Measurements from ENCODE around the gene SLC16A1.
"Not testable (repeated sequence)": the region's sequence is repeated elsewhere in the genome, so short reads cannot be mapped to it uniquely, and the experiment has no call there.

SLC16A1 gene

DNA sequence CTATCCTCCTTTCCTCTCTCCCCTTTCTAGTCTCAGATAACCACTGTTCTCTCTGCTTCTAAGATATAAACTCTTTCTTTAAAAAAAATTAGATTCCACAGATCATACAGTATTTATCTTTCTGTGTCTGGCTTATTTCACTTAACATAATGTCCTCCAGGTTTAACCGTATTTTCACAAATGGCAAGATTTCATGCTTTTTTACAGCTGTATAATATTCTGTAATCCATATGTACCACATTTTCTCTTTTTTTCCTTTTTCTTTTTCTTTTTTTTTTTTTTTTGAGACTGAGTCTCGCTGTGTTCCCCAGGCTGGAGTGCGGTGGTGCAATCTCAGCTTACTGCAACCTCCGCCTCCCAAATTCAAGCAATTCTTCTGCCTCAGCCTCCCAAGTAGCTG, 5.1 kb upstream of the SLC16A1 start:
- TF ChIP-seq, protein P1, sequence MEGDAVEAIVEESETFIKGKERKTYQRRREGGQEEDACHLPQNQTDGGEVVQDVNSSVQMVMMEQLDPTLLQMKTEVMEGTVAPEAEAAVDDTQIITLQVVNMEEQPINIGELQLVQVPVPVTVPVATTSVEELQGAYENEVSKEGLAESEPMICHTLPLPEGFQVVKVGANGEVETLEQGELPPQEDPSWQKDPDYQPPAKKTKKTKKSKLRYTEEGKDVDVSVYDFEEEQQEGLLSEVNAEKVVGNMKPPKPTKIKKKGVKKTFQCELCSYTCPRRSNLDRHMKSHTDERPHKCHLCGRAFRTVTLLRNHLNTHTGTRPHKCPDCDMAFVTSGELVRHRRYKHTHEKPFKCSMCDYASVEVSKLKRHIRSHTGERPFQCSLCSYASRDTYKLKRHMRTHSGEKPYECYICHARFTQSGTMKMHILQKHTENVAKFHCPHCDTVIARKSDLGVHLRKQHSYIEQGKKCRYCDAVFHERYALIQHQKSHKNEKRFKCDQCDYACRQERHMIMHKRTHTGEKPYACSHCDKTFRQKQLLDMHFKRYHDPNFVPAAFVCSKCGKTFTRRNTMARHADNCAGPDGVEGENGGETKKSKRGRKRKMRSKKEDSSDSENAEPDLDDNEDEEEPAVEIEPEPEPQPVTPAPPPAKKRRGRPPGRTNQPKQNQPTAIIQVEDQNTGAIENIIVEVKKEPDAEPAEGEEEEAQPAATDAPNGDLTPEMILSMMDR (IDR thresholded peaks at IDR 0.05; ENCODE audit: extremely low read depth, missing control alignments): no peak
- DNase-seq (ENCODE audit: low spot score): no peak

DNA sequence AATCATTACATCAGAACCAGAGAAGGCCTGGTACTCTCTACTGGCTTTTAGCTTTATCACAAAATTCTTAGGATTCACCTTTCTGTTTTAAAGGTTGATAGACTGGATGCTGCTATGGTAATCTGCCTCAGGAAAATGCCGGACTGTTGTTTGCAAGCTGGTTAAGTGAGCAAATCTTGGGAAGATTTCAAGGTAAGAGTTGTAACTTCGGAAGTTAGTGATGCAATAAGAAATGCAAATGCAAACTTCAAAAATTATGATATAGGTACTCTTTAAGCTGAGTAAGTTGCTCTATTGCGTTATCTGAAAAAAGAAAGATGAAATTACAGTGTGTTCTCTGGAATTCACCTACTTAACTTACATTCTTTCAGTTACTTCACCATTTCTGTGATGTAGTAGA, 4.4 kb upstream of the SLC16A1 start:
- no peak for DNase-seq (ENCODE audit: low spot score)
- TF ChIP-seq, protein P1 (IDR thresholded peaks at IDR 0.05; ENCODE audit: extremely low read depth, missing control alignments): no peak

DNA sequence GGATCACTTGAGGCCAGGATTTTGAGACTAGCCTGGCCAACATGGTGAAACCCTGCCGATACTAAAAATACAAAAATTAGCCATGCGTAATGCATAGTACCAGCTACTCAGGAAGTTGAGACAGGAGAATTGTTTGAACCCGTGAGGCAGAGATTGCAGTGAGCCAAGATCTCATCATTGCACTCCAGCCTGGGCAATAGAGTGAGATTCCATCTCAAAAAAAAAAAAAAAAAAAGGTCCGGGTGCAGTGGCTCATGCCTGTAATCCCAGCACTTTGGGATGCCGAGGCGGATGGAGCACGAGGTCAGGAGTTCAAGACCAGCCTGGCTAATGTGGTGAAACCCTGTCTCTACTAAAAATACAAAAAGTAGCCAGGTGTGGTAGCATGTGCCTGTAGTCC, 2.2 kb upstream of the SLC16A1 start:
- not testable (repeated sequence) for DNase-seq (ENCODE audit: low spot score)

DNA sequence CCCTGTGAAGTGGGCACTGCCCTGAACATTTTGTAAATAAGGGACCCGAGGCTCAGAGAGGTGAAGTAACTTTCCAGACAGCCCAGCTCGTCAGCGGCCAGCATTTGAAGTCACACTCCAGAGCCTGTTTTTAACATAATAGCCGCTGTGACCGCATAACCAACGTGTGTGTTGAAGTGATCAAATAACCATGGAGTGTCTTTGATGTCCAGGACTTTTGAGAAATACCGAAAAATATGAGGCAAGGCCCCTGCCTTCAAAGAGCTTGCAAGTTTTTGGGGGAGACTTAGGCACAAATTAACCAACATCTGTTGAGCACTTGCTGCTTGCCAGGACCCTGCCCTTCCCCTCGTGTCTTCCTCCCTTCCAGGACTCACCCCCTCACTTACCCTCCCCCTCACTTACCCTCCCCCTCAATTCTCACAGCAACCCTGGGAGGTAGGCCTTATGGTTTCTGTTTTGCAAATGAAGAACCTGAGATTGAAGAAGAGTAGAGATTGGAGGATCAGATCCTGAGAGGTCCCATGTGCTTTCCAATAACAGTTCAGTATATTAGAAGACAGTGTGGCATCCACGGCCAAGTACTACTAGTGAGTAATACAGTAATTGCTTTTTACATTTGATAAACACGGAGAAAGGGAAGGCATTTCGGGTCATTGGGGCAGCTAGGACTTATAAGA, 1.3 kb upstream of the SLC16A1 start:
- DNase-seq (ENCODE audit: low spot score): peak; percentile 86
- TF ChIP-seq, protein P1 (IDR thresholded peaks at IDR 0.05; ENCODE audit: extremely low read depth, missing control alignments): no peak

DNA sequence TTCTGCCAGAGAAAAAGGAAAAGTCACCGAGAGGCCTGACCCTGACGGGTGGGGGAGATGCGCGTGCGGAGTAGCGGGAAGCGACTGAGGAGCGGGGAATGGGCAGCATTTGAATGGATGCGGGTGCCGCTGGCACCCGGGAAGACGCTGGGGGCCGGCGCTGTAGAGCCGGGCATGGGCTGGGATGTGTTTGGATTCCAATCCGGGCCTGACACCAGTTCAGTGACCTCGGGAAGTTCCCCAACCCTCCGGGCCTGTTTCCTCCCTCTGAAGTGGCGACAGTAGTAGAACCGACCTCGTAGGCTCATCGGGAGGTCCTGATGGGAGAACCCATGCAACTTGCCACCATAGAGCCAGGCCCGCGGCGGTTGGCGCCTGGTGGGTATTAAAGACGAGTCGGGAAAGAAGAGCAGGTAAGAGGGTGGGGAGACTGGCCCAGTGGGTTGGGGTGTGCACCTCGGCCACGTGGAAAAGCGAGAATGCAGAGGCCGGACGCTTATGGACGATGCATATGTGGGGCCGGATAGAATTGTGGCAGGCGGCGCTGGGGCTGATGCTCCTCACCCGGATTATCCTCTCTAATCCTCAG, 642 bp upstream of the SLC16A1 start:
- DNase-seq (ENCODE audit: low spot score): no peak

DNA sequence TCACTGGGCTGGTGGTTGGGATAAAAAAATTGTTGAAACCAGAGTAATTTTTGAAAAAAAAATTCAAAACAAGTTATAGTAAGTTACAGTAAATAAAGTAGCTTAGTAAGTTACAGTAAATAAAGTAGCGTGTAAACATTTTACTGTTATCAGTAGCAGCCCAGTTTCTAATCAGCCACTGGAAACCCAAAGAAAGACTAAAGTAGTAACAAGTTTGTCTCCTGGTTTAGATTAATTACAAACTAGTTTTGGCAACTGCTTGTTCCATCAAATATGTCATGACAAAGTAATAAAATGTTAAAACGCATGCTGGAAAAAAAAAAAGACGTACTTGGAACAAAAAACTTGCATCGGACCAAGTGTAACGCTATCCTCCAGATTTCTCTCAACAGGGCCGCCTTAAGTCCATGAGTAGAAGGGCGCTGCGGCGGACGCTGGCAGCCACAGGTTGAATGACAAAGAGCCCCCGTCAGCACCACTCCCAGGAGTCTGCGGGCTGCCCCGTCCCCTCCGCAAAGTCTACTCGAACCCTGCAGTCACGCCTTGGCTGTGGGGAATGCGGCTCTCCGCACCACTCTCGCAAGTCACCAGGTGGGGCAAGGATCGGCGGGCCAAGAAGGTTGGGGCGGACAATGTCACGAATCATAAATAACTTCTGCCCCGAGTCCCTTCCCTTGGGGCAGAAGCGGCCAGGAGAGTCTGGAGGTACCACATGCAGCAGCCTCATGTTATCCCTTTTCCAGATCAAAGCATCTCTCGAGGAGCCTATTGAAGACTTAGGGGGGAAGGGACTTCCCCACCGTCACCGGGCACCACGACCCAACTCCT, 837 bp downstream of the SLC16A1 start:
- peak; percentile 65 for DNase-seq (ENCODE audit: low spot score)
- TF ChIP-seq, protein P1 (IDR thresholded peaks at IDR 0.05; ENCODE audit: extremely low read depth, missing control alignments): no peak

More for the DNA sequence above, 642 bp upstream of the SLC16A1 start:
- TF ChIP-seq, protein P1 (IDR thresholded peaks at IDR 0.05; ENCODE audit: extremely low read depth, missing control alignments): no peak

DNA sequence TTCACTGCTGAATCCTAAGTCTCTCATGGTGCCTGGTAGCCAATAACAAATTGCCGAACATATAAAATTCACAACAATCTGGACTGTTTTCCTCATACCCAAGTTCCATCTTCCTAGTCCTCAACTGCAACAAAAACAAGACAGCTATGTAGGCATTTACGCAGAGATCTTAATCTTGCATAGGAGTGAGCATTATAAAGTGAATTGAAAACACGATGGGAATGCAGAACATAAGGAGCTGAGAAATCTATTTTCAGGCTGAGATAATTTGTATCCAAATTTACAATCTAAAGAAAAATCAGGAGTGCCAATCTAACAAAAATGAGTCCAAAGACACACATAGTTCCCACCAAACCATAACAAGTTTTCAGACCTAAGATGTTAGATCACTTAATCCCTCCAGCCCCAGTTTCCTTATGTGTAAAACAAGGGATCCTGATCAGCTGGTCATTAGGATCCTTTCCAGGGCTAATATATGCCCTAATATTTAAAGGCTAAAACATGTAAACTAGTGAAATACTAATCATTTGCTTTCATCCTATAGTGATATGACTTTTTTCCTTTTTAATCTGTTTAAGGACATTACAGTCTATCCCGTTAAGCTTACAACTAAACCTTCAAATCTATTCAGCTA, 1.9 kb downstream of the SLC16A1 start:
- no peak for DNase-seq (ENCODE audit: low spot score)

More for the DNA sequence above, 1.9 kb downstream of the SLC16A1 start:
- TF ChIP-seq, protein P1 (IDR thresholded peaks at IDR 0.05; ENCODE audit: extremely low read depth, missing control alignments): no peak
